Endothelial cell of hepatic sinusoid (primary cell): ENCODE measurements around the gene SLC15A2.
"Not testable (repeated sequence)": the region's sequence is repeated elsewhere in the genome, so short reads cannot be mapped to it uniquely, and the experiment has no call there.

ENCODE experiments used
- in situ Hi-C: cut with HindIII; loops from 2 replicates; pipeline ENCODE4 v1.10.0; 2017; ENCODE audit warnings: low sequenced_read_pairs

SLC15A2 gene, protein sequence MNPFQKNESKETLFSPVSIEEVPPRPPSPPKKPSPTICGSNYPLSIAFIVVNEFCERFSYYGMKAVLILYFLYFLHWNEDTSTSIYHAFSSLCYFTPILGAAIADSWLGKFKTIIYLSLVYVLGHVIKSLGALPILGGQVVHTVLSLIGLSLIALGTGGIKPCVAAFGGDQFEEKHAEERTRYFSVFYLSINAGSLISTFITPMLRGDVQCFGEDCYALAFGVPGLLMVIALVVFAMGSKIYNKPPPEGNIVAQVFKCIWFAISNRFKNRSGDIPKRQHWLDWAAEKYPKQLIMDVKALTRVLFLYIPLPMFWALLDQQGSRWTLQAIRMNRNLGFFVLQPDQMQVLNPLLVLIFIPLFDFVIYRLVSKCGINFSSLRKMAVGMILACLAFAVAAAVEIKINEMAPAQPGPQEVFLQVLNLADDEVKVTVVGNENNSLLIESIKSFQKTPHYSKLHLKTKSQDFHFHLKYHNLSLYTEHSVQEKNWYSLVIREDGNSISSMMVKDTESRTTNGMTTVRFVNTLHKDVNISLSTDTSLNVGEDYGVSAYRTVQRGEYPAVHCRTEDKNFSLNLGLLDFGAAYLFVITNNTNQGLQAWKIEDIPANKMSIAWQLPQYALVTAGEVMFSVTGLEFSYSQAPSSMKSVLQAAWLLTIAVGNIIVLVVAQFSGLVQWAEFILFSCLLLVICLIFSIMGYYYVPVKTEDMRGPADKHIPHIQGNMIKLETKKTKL

DNA sequence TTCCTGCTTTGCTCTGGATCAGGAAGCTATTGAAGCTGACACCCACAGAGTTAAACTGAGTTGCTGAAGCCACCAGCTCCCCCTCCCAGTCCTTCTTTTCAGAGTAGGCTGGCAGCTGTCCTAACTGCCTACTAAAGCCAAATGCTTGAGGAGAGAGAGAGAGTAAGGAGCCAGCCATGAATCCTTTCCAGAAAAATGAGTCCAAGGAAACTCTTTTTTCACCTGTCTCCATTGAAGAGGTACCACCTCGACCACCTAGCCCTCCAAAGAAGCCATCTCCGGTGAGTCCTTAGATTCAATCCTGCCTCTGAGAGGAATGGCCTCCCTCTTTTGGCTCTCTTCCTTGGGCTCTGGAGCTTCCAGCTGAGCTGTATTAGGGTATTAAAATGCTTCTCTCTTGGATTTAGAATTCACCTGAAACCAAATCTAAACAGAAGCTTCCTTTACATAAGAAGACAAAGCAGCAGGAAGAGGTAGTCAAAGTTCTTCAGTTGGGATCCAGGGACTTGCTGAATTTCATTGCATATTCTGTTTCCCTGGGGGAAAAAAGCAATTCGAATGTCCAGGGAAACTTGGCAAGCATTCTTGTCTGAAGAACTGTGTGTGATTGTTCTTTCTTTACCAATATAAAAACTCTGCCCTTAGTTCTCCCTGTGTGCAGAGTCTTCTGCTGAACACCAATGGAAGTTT is at the start of gene SLC15A2:
TSS of gene SLC15A2 (plus strand) at position 101 of the 690 bp plus-strand sequence. CDS start at position 177, 76 bp downstream.
- in situ Hi-C loops = no loop called here

DNA sequence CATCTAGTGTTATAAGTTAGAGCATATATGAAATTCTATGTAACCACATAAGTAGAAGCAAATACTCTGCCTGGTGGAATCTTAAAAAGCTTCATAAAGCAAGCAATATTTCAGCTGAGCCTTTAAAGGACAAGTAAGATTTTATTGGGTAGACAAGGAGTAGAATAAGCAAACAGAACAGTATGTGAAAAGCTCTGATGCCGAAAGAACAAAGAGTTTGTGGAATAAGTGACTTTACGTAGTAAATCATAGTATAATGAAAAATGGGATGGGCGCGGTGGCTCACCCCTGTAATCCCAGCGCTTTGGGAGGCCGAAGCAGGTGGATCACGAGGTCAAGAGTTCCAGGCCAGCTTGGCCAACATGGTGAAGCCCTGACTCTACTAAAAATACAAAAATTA is 49.3 kb upstream of the SLC15A2 start:
- in situ Hi-C loops = no loop called here

DNA sequence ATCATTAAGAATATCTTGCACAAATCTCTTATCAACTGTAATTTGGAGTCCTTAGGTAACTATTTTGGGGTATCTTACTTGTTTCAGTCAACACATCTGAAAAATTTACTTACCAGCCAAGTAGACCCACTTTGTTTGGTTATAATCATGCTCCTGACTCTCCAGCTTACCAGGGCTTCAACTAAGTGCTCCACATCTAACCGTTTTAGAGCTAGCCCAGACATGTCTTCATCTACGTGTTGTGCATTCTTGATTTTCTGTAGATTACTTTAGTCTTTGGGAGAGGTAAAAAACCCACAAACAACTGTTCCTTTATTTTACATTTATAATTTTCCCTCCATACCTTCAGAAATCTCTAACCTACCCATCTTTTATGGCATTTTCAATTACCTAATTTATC is 41.9 kb upstream of the SLC15A2 start:
- in situ Hi-C loops = no loop called here

DNA sequence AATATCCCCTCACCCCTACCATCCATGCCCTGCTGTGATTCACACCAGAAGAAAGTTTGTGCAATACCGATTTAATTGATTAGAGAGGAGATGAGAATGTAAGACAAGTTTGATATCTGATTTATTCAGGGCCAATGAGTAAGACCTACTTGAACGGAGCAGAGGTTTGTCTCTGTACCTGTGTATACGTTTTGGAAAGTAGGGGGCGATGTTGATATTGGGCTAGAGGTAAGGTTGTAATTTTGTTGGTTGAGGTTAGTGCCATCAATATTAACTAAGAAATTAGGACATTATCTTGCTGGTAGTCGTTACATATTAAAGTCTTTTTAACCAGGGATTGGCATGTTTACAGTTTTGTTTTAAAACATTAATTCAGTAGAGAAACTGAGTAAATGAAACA is 38.6 kb upstream of the SLC15A2 start:
- in situ Hi-C loops = no loop called here

DNA sequence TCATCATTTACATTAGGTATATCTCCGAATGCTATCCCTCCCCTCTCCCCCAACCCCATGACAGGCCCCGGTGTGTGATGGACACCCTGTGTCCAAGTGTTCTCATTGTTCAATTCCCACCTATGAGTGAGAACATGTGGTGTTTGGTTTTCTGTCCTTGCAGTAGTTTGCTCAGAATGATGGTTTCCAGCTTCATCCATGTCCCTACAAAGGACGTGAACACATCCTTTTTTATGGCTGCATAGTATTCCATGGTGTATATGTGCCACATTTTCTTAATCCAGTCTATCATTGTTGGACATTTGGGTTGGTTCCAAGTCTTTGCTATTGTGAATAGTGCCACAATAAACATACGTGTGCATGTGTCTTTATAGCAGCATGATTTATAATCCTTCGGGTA is 36.4 kb upstream of the SLC15A2 start:
- in situ Hi-C loops = not testable (repeated sequence)

DNA sequence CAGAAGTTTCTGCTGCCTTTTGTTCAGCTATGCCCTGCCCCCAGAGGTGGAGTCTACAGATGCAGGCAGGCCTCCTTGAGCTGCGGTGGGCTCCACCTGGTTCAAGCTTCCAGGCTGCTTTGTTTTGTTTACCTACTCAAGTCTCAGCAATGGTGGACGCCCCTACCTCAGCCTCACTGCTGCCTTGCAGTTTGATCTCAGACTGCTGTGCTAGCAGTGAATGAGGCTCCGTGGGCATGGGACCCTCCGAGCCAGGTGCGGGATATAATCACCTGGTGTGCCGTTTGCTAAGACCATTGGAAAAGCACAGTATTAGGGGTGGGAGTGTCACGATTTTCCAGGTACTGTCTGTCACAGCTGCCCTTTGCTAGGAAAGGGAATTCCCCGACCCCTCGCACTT is 31.0 kb upstream of the SLC15A2 start:
- in situ Hi-C loops = not testable (repeated sequence)

DNA sequence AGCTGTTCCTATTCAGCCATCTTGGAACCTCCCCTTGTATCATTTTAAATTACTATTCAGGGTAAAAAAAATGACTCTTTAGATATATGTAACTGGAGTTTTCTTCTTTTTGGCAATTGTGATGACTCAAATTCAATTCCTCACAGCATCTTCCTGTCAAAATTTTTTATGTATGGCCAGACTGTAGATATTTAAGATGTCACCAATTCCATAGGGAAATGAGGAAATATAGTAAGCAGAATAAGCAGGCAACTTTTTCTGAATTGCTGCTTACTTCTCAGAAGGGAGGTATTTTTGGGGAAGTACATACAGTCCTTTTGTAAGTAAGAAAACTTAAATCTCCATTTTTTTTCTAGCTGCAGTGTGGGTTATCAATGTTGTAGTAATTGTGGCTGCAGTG is 30.4 kb upstream of the SLC15A2 start:
- in situ Hi-C loops = no loop called here

DNA sequence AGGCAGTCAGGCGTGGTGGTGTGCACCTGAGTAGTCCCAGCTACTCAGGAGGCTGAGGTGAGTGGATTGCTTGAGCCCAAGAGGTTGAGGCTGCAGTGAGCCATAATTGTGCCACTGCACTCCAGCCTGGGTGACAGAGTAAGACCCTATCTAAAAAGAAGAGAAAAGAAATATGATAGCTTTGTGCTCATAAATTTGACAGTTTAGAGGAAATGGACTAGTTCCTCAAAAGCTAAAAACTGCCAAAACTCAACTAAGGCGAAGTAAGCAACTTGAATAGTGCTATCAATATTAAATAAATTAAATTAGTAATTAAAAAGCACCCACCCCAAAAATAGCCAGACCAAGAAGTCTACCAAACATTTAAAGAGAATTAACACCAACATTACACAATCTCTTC is 24.5 kb upstream of the SLC15A2 start:
- in situ Hi-C loops = no loop called here

DNA sequence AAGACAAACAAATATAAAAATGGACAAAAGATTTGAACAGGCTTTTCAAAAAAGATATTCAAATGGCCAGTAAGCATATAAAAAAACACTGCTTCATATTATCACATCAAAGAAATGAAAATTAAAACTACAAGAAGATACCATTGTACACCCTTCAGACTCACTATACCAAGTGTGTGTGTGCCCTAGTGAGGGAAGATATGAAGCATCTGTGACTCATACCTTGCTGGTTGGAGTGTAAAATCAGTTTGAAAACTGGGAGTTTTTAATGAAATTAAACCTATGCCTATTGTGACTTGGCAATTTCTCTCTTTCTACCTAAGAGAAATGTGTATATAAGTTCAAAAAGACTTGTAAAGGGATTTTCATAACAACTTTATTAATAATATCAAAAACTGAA is 23.5 kb upstream of the SLC15A2 start:
- in situ Hi-C loops = no loop called here

DNA sequence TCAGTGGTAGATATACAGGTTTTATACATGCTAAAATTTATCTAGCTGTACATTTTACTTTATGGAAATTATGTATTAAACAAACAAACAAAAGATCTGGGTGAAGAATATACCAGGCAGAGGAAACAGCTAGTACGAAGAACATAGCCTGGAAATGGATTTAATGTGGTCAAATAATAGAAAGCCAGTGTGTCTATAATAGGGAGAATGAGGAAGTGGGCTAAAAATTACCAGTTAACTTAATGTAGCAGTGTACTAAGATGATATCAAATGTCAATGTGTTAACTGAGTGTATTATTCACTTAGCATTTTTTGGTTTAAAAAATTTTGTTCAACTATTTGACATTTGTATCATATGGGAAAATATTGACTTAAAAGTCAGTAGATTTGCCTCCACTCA is 22.8 kb upstream of the SLC15A2 start:
- in situ Hi-C loops = no loop called here

DNA sequence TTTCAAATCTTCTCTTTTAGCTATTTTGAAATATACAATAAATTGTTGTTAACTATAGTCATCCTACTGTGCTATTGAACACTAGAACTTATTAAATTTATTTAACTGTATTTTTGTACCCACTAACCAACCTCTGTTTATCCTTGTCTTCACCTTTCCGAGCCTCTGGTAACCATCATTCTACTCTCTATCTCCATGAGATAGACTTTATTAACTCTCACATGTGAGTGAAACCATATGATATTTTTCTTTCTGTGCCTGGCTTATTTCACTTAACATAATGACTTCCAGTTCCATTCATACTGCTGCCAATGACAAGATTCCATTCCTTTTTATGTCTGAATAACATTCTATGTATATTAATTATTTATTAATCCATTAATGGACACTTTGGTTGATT is 15.8 kb upstream of the SLC15A2 start:
- in situ Hi-C loops = no loop called here

DNA sequence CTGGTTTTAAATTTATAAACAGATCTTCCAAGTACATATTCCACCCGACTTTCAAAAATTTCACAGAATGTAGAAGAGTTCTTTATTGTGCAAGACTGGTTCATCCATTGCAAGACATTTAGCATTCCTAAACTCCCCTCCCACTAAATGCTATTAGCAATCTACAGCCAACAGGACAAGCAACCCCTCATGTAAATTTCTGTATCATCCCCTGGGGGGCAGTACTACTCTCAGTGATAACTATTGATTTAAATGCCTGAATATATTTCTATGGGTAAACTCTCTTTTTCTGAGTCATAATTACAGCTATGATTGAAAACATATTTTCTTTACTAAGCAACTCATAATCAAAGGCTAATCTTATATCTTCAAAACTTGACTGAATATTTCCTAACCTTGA is 10.7 kb upstream of the SLC15A2 start:
- in situ Hi-C loops = no loop called here

DNA sequence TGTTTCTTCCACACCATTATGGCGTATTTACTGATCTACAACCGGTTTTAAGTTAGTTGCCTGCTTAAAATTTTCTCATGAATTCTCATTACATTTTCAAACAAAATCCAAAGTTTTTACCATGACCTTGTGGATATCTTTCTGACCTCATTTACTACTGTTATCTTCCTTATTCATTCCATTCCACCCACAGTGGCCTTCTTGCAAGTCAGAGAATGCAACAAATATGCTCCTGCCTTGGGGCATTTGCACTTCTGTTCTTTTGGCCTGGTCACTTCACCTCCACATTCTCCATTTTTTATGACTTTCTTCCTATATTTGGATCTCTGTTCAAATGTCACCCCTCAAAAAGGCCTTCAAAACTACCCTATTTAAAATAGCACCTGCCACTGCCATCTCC is 8.8 kb upstream of the SLC15A2 start:
- in situ Hi-C loops = no loop called here

DNA sequence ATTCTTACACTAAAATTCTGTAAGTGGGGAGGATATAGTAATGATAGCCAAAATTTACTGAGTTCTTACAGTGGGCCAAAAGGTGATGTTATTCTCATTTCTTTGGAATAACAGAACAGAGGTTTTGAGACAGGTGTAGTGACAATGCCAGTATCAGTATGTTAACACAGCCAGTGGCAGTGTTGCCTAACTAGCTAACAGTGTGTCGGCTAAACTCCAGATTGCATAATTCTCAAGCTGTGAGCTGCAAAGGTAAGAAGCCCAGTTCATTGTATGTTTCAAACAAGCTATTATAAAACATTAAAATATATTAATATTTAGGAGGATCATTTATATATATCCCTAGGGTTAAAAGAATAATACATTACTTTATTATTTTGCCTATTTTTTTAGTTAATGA is 920 bp downstream of the SLC15A2 start:
- in situ Hi-C loops = no loop called here

DNA sequence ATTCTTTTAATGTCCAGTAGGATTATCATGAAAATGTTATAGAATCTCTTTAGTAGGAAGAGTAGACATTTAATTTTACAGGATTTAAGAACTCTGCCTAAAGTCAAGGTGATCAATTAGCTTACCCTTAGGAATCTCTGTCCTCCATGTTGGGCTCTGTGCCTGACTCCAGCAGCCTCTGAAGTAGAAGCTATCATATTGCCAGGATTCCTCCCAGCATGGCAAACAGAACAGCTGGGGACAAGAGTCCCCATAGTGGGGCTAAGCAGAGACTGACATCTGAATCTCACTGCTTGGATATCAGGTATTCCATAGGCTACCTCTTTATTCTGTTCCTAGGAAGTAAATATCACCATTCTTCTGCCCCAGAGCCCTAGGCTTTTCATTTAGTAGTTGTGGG is 1.5 kb downstream of the SLC15A2 start:
- in situ Hi-C loops = no loop called here

DNA sequence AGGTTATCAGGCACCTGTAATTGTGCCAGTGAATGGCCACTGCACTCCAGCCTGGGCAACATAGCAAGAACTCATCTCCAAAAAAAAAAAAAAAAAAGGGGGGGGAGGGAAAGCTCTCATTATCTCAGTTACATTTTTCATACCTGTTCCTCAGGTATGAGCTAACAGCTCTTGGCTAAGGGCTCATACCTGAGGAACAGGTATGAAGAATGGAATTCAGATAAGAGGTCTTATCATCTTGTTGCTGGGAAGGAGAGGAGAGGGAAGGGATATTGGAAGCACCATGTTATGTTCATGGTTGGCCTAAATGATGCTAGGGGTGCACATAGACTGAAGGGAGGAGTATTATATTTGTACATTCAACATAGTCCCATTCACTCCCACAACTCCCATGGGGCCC is 2.6 kb downstream of the SLC15A2 start:
- in situ Hi-C loops = no loop called here

DNA sequence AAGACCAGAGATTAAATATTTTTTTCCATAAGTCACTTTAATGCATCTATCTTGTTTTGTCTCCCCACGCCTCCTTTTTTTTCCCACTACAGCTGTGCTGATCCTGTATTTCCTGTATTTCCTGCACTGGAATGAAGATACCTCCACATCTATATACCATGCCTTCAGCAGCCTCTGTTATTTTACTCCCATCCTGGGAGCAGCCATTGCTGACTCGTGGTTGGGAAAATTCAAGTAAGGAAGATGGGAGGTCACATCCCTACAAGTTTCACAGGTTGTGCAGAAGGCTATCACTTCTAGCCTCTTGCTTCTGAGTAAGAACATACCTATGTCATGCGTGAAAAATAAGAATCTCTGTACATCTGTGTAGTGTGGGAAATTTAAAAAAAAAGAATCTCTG is 3.1 kb downstream of the SLC15A2 start:
- in situ Hi-C loops = no loop called here

DNA sequence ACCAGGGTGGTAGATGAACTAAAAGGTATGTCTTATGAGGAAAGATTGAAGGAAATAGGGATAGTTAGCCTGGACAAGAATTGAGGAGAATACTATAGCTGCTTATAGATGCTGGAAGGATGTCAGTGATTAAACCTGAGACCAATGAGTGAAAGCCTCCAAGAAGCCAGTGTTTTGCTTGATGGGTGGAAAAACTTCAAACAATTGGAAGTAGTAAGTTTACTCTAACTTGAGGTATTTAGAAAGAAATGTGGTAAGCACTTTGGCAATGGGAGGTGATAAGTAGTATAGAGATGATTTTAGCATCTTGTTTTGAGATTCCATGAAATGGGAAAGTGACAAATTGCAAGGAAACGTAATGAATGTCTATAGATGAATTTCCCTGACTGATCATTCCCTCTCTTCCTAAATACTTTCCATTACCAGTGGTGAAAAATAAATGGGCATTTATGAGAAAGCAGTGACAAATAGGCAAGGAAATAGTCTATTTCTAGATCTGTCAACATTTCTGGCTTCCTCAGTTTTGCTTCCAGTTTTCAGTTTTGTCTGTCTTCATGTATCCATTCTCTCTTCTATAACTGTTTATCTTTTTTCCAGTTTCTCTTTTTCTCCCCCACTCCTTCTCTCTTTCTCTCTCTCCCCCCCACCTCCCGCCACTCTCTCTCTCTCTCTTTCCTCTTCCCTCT is 19.2 kb downstream of the SLC15A2 start:
- in situ Hi-C loops = no loop called here

DNA sequence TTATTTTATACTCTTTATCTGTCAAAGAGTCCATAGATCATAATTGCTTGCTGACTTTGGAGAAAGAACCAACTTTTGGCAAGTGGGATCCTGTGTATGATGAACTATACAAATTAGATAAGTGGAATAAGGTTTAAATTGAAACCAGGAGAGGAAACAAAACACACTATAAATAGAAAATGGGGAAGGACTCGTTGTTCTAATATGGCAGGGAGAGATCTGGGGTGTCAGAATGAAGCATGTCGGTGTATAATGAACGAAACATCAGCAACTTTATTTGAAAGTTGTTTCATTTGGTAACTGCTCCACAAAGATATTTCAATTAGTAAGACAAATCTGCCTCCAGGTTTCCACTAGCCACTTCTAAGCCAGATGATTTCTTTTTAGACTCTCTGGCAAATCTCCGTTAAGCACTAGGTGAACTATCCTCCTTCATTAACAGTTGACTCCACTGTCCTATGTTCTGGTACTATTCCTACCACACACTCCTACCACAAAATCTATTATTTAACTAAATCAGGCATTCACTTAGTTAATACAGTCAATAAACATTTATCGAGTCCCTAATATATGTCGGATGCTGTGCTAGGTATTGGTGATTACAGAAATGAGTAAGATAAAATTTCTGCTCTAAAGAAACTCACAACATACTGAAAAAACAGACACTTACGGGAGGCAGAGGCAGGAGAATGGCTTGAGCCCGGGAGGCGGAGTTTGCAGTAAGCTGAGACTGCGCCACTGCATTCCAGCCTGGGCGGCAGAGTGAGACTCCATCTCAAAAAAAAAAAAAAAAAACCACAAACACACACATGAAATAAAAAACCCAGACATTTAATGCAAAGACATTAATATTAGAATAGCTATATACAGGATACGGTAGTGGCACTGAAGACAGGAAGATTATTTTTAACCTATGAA is 20.1 kb downstream of the SLC15A2 start:
- in situ Hi-C loops = no loop called here

DNA sequence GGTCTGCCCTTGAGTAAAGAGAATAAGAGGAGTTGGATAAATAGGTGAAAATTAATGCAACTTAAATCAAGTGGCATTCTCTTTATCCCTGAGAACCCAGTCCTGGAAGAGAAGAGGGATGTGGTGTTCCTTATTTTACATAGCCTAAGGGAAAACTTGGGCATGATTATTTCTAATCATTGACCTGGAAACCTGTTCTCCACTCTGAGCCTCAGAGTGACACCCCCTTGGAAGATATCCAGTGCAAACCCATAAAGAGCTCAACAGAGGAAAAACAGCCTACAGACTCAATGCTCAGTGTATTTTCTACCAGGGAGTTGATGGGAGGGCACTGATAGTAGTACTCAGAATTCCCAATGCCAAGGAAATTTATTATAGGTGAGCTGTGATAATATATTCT is 22.0 kb downstream of the SLC15A2 start:
- in situ Hi-C loops = no loop called here
